HL-60 (cell line): ENCODE results near the gene PPM1E.

Source experiments
- DNase-seq, 2 experiments: peaks; one replicate each; pipeline ENCODE4 v3.0.0-alpha.2; 2010 to 2020; ENCODE audit warnings: low read depth in 1 of 2, low spot score in 1 of 2
- H3K27ac ChIP-seq: fragments of 250-450 bp; sonication (Bioruptor Pico); replicated peaks from 2 replicates; pipeline ENCODE4 v1.5.1; 2020; ENCODE audit warnings: mild to moderate bottlenecking, moderate library complexity
- H3K27me3 ChIP-seq: fragments of 250-450 bp; sonication (Bioruptor Pico); 2 replicates; pipeline ENCODE4 v1.5.1; 2021; ENCODE audit warnings: mild to moderate bottlenecking, moderate library complexity; ENCODE audit not compliant: insufficient read depth, poor library complexity, severe bottlenecking
- H3K4me3 ChIP-seq: replicated peaks from 2 replicates; pipeline ENCODE4 v1.5.1; 2011; ENCODE audit warnings: mild to moderate bottlenecking, control low read depth, low read length; ENCODE audit not compliant: insufficient read depth
- GABPA ChIP-seq: IDR thresholded peaks from 2 replicates; pipeline ENCODE4 v1.6.1; 2012; ENCODE audit warnings: low read depth
- POLR2AphosphoS5 ChIP-seq: IDR thresholded peaks from 2 replicates; pipeline ENCODE4 v1.6.1; 2012; ENCODE audit warnings: low read depth
- SPI1 ChIP-seq: IDR thresholded peaks from 2 replicates; pipeline ENCODE4 v1.6.1; 2012; ENCODE audit warnings: low read depth, mild to moderate bottlenecking, borderline replicate concordance
- TF ChIP-seq, protein P1 (sequence below): IDR thresholded peaks from one replicate; pipeline ENCODE4 v1.5.1; 2011; ENCODE audit warnings: low read length, control low read depth, inconsistent platforms; ENCODE audit not compliant: insufficient read depth
- TF ChIP-seq, protein P2 (sequence below): IDR thresholded peaks from 2 replicates; pipeline ENCODE4 v1.6.1; 2012; ENCODE audit warnings: low read depth; ENCODE audit not compliant: insufficient replicate concordance

PPM1E gene

GRCh38 chr17:58911741-58912343 is 156.2 kb downstream of the PPM1E start:
- TF ChIP-seq SPI1, result no peak
- TF ChIP-seq, protein P1, sequence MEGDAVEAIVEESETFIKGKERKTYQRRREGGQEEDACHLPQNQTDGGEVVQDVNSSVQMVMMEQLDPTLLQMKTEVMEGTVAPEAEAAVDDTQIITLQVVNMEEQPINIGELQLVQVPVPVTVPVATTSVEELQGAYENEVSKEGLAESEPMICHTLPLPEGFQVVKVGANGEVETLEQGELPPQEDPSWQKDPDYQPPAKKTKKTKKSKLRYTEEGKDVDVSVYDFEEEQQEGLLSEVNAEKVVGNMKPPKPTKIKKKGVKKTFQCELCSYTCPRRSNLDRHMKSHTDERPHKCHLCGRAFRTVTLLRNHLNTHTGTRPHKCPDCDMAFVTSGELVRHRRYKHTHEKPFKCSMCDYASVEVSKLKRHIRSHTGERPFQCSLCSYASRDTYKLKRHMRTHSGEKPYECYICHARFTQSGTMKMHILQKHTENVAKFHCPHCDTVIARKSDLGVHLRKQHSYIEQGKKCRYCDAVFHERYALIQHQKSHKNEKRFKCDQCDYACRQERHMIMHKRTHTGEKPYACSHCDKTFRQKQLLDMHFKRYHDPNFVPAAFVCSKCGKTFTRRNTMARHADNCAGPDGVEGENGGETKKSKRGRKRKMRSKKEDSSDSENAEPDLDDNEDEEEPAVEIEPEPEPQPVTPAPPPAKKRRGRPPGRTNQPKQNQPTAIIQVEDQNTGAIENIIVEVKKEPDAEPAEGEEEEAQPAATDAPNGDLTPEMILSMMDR, result no peak
- no peak for TF ChIP-seq GABPA
- TF ChIP-seq, protein P2, sequence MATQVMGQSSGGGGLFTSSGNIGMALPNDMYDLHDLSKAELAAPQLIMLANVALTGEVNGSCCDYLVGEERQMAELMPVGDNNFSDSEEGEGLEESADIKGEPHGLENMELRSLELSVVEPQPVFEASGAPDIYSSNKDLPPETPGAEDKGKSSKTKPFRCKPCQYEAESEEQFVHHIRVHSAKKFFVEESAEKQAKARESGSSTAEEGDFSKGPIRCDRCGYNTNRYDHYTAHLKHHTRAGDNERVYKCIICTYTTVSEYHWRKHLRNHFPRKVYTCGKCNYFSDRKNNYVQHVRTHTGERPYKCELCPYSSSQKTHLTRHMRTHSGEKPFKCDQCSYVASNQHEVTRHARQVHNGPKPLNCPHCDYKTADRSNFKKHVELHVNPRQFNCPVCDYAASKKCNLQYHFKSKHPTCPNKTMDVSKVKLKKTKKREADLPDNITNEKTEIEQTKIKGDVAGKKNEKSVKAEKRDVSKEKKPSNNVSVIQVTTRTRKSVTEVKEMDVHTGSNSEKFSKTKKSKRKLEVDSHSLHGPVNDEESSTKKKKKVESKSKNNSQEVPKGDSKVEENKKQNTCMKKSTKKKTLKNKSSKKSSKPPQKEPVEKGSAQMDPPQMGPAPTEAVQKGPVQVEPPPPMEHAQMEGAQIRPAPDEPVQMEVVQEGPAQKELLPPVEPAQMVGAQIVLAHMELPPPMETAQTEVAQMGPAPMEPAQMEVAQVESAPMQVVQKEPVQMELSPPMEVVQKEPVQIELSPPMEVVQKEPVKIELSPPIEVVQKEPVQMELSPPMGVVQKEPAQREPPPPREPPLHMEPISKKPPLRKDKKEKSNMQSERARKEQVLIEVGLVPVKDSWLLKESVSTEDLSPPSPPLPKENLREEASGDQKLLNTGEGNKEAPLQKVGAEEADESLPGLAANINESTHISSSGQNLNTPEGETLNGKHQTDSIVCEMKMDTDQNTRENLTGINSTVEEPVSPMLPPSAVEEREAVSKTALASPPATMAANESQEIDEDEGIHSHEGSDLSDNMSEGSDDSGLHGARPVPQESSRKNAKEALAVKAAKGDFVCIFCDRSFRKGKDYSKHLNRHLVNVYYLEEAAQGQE, result no peak
- TF ChIP-seq POLR2AphosphoS5, result no peak
- DNase-seq, result no peak
- peaks cover 3% of the 10 kb centered on the region for H3K27me3 ChIP-seq
- no peak overlapping the region for H3K27ac ChIP-seq
- no peak overlapping the region for H3K4me3 ChIP-seq

- no peak overlapping the region for H3K27ac ChIP-seq
- no peak for DNase-seq
These were observed 157.9 kb downstream of the PPM1E start for GRCh38 chr17:58913552-58913951.

GRCh38 chr17:58913971-58914769 is 158.5 kb downstream of the PPM1E start:
- DNase-seq, result no peak
- no peak overlapping the region for H3K27ac ChIP-seq
- H3K4me3 ChIP-seq, result no peak overlapping the region
- H3K27me3 ChIP-seq, result peaks cover 3% of the 10 kb centered on the region
- TF ChIP-seq, protein P1, result no peak
- no peak for TF ChIP-seq GABPA

More at GRCh38 chr17:58913552-58913951, 157.9 kb downstream of the PPM1E start:
- TF ChIP-seq, protein P1, result no peak
- TF ChIP-seq GABPA (no peak), SPI1 (no peak), POLR2AphosphoS5 (no peak)
- TF ChIP-seq, protein P2, result no peak
- peaks cover 3% of the 10 kb centered on the region for H3K27me3 ChIP-seq
- no peak overlapping the region for H3K4me3 ChIP-seq
